Dedifferentiated amniotic fluid mesenchymal stem cell (primary cell): Measurements from ENCODE around the gene ERAP2.
"Not testable (repeated sequence)": the region's sequence is repeated elsewhere in the genome, so short reads cannot be mapped to it uniquely, and the experiment has no call there.

Experiments used
- DNase-seq: peaks from one replicate; pipeline ENCODE4 v3.0.0-alpha.2; 2016; ENCODE audit errors: extremely low spot score

Gene ERAP2

DNA sequence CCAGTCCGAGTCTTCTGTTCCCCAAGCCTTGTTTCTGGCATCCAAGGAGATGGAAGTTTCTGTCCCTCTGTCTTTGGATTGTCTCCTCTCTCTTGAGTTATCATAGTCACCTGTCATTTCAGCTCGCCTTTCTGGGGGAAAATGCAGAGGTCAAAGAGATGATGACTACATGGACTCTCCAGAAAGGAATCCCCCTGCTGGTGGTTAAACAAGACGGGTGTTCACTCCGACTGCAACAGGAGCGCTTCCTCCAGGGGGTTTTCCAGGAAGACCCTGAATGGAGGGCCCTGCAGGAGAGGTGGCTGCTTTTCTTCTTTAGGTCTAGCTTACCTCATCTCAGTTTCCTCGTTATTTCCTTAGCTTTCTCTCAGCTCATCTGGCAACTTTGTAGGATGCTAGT, 25.1 kb downstream of the ERAP2 start:
- no peak for DNase-seq

DNA sequence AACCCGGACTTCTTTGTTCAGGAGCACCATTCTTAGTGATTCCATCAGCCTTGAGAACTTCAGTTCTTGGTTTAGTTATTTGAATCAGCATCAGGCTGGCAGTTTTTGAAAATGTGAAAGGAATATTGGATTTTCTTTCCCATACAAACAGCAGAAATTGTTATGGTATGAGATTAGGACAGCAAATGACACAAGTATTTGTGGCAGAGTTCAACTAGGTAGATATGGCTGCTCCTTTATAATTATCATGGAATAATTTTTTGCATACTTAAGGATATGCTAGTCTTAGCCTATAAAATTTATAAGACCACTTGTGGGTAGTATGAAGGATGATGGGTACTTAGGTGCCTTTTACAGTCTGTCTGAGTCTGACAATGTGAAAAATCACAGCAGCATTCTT, 25.5 kb downstream of the ERAP2 start:
- DNase-seq, result no peak

DNA sequence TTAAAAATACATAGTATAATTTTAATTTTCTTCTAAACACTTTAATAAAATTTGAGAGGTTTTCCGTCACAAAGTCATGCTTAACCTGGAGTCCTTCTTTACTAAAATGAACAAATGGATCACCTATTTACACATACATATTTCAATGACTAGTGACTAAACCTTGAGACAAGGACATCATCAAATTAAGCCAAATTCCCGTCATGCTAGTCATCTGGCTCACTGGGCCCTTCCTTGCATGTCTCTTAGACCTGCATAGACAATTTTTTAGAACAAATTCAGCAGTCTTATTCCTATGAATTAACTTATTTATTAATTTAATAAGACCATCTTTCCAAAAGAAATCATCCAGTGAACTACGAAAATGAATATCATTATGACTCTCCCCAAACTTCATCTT, 26.6 kb downstream of the ERAP2 start:
- no peak for DNase-seq

DNA sequence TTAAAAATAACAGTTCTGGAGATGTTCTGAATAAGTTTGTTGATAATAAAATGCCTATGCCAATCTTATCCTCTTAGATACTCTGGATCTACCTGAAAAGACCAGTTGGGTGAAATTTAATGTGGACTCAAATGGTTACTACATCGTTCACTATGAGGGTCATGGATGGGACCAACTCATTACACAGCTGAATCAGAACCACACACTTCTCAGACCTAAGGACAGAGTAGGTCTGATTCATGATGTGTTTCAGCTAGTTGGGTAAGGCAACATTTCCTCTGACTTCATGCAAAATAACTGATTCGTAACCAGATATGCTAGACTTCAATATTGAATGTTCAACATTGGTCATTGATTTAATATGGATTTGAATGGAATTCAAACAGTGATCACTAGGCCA, 27.0 kb downstream of the ERAP2 start:
- no peak for DNase-seq

DNA sequence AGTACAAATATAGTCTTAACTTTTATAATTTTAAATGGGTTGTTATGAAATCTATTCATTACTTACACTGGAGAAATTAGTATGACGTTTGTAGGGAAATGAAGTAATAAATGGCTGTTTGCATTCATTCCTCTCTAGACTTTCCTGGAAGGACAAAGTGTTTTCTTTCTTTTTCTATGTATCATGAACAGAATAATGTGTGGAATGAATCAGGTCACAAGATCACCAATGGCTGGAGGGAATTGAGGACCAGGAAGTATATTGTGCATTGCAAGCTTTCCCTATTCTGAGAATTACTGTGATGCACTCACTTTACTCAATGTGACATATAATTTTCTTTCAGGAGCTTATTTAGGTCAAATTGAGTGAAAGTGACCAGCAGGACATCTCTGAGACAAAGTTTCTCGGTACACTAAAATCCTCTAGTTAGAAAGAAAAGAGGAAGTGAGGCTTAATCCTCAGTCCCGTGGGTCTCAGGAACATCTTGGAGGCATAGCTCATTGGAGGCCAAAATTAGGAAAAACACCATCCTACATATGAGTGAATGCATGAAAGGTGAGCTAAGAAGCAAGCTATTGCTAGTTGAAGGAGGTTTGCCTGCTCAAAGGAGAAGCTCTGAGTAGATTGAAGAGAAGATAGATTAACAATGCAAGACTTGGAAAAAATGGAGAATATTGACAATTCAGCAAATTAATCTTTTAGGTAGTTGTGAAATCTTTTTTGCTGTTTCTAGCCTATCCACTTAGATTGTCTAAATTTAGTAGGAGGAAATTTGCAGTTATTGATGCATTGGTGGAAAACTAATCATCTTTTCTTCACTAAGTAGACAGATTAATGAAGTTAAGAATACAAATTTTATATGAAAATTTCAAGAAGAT, 28.0 kb downstream of the ERAP2 start:
- DNase-seq, result no peak

DNA sequence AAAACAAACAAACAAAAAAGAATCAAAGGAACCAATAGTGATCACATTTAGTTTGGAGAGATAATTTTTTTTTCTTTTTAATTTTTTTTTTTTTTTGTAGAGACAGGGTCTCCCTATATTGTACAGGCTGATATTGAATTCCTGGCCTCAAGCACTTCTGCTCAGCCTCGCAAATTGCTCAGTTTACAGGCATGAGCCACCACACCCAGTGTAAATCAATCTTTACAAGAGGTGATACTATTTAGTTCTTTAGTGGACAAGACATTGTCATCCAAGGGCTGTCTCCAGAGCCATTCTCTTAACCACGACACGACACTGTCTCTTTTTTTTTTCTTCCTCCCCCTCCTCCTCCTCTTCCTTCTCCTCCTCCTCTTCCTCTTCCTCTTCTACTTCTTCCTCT, 29.6 kb downstream of the ERAP2 start:
- DNase-seq, result no peak

DNA sequence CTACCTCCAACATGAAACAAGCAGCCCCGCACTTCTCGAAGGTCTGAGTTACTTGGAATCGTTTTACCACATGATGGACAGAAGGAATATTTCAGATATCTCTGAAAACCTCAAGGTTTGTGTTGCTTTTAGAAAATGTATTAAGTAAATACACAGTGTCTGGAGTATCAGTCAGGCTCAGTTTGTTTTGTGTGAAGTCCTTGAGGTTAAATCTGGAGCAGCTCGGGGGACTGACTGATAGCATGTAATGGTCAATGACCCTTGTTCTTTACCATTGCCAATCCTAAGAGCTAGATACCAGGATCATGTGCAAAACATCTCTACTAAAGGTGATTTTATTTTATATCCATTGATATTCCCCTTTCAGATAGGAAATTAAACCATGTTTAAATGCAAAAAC, 32.7 kb downstream of the ERAP2 start:
- no peak for DNase-seq

DNA sequence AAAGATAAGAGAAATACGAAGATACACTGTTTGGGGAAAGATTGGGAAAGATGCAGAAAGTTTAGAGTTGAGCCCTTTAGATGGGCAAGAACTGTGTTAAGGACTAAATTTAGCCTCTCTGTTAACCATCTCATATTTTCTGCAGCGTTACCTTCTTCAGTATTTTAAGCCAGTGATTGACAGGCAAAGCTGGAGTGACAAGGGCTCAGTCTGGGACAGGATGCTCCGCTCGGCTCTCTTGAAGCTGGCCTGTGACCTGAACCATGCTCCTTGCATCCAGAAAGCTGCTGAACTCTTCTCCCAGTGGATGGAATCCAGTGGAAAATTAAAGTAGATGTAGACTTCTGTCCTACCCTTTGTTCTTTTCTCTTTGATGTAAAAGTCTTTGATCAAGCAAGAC, 33.1 kb downstream of the ERAP2 start:
- no peak for DNase-seq

DNA sequence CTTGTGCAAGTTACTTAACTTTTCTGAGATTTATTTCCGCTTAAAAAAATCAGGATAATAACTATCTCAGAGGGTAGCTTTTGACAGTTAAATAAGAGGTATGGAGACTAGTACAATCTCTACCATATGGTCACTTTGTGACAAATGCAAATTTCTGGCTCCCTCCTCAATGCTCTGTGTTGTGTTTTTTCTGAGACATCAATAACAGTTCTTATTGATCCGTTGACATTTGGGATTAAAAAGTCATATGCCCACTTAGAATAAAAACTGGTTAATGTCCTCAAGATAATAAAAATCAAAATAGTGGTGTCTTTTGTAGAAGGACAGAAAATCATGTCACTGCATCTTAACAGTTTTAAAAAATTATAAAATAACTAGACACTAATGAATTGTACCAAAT, 34.8 kb downstream of the ERAP2 start:
- DNase-seq, result no peak

DNA sequence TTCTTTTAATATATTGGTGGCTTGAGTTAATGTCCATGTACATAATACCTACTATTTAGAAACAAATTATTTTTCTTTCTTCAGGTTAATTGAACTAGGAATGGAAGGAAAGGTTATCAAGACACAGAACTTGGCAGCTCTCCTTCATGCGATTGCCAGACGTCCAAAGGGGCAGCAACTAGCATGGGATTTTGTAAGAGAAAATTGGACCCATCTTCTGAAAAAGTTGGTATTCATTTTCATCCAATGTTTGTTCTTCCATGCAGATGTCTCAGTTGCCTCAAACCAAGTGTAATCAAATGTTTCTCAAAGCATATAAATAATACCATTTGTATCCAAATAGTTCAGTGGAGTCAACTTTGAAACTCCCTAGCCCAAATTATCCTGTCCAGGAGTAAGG, 36.9 kb downstream of the ERAP2 start:
- no peak for DNase-seq

DNA sequence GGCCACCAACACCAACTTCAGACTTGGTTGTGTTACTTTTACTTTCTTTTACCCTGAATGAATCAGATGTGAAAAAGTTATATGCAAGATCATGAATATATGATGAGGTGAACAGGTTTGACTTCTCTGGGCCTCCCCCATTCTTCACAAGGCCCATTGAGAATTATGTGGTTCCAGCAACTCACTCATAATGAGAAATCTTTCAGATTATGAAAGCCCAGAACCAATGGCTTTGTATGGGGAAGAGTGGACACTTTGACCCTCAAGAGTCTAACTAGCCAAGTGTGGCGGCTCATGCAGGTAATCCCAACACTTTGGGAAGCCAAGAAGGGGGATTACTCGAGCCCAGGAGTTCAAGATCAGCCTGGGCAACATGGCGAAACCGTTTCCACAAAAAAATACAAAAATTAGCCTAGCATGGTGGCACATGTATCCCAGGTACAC, 43.5 kb downstream of the ERAP2 start:
- DNase-seq, result no peak

DNA sequence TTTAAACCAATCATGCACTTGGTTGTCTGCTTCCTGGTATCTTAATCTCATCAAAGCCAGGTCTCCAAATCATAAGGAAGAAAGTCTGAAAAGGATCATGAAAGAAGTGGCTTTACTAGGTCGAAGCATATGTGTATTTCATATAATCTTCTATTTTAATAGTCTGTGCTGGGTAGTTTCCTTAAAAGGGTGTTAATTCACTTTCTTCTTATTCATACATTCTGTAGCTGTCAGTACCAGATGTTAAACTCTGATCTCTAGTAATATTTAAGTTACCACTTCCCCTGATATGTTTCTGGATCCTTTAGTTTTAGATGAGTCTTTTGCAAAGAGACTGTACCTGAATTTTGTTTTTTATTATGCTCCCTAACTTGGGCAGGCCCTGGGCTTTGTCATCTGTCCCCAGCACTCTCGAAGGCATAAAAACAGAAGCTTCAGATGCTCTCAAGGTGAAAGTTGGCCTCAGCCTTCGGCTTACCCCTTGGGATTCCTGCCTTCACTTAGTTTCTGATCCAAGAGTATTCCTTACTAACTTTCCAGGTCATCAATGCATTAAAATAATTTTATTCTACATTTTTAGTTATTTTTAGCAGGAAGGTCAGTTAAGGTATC, 44.5 kb downstream of the ERAP2 start:
- DNase-seq, result no peak

DNA sequence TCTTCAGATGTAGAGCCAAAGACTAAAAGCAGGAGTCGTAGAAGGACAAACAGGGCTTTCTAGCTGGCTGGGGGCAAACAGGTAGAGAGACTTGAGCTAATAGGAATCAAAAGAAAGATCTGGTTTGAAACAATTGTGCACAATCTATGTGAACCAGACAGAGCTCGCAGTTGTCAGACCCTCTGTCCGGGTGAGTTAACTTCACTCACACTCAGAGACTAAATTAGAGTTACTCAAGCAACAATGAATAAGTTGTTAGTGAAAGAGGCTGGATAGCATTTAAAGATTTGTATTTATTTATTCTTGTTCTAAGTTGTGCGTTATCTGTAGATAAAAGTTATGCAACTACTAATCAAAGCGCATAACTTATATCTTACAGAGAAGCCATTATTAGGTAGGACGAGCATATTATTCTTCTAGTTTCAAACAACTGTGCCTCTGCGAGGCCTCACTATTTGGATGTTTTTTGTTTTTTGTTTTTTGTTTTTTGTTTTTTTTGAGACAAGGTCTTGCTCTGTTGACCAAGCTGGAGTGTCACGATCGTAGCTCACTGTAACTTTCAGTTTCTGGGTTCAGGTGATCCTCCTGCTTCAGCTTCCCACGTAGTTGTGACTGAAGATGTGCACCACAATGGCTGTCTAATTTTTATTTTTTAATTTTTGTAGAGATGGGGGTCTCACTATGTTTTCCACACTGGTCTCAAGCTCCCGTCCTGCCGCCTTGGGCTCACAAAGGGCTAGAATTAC, 46.4 kb downstream of the ERAP2 start:
- DNase-seq, result no peak

DNA sequence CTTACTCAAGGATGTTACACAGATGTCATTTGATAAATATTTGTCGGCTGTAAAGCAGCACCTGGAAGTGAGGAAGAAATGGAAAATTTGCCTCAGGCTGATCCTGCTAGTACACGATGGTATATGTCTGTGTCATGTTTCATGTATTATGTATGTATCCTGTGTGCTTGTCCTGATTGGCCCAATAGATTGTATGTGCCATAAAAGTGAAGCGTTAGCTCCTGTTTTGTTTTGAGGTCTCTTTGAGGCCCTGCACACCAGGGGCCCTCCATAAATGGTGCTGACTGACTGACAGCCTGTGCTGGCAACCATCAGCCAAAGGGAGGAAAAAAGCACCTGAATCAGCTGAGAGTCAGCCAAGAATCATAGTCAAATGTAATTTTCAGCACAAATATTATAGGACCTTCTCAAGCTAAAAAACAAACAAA, 47.7 kb downstream of the ERAP2 start:
- no peak for DNase-seq

DNA sequence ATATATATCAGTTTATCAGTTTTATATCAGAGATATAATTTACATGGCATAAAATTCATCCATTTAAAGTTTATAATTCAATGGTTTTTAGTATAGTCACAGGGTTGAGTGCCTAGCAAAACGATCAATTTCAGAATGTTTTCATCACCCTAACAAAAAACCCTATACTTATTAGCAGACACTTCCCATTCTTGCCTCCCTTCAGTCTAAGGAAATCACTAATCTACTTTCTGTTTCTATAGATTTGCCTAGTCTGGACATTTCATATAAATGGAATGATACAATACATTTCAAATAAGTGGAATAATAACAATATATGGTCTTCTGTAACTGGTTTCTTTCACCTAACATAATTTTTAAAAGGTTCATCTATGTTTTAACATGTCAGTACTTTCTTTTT, 50.0 kb downstream of the ERAP2 start:
- DNase-seq, result no peak

DNA sequence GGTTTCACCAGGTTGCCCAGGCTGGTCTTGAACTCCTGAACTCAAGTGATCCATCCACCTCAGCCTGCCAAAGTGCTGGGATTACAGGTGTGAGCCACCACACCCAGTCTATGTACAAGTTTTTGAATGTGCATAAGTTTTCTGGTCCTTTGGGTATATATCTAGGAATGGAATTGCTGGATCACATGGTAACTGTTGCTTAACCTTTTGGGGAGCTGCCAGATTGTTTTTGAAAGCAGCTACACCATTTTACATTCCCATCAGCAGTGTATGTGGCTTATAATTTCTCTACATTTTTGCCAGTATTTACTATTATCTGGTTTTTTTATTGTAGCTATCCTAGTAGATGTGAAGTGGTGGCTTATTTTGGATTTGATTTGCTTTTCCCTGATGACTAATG, 50.7 kb downstream of the ERAP2 start:
- no peak for DNase-seq

DNA sequence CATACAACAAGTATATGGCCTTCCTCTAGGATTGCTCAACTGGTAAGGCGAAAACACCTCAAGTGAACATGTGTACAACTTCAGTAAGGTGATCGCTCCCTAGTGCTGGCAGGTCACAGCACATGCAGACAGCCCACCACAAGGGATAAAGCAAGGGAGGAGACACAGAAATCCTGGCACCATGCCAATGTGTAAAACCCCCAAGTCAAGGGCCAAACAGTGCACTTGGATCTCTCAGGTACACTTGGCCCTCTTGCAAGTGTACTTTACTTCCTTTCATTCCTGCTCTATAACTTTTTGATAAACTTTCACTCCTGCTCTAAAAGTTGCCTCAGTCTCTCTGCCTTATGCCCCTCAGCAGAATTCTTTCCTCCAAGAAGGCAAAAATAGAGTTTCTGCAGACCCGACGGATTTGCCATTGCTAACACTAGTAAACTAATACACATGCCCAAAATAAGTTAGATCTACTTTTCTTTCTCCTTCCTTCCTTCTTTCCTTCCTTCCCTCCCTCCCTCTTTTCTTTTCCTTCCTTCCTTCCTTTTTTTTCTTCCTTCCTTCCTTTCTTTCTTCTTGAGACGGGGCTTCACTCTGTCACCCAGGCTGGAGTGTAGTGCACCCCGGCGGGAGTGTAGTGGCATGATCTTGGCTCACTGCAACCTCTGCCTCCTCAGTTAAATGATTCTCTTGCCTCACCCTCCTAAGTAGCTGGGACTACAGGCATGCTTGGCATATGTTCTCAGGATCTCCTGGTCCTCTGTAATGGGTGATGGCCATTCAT, 52.8 kb downstream of the ERAP2 start:
- no peak for DNase-seq

DNA sequence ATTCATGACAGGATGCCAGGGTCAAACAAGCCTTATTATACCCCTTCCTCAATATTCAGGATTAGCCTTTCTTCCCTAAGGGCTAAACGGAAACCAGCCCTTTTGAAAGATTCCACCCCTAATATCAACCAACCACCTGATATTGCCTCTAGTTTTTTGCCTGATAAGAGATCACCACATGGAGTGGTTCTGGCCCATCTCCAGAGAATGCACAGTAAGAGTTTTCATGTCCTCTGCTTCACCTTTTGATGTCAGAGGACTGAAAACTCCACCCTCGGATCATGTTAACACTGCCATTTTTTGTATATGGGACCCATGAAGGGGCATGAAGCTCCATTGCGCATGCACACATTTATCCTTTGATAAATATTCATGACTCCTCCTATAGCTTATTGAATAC, 53.8 kb downstream of the ERAP2 start:
- no peak for DNase-seq

DNA sequence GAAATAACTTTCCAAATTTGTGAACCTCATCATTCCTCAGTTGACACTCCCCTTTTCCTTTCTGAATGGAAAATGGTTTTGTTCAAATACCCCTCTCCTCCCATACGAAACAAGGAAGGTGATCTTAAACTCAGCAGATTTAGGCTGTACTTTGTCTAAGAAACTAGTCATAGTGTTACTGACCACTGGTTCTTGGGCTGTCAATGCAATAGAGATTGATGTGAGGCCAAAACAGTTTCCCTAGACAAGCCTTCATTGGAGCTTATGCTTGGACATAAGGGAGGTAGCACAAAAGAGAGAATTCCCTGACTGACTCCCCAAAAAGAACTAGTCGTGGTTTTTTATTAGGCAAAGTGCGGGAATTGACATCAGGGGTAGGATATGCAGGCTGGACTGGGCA, 54.3 kb downstream of the ERAP2 start:
- DNase-seq, result no peak

DNA sequence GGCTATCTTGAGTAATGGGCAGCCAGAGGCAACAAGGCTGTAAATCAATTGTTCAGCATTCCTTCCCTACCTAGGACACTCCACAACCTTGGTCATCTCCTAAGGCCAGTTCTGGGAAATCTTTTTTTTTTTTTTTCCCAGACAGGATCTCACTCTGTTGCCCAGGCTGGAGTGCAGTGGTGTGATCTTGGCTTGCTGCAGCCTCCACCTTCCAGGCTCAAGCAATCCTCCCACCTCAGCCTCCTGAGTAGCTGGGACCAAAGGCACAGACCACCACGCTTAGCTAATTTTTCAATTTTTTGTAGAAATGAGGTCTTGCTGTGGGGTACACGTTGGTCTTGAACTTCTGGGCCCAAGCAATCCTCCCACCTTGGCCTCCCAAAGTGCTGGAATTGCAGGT, 54.7 kb downstream of the ERAP2 start:
- not testable (repeated sequence) for DNase-seq

DNA sequence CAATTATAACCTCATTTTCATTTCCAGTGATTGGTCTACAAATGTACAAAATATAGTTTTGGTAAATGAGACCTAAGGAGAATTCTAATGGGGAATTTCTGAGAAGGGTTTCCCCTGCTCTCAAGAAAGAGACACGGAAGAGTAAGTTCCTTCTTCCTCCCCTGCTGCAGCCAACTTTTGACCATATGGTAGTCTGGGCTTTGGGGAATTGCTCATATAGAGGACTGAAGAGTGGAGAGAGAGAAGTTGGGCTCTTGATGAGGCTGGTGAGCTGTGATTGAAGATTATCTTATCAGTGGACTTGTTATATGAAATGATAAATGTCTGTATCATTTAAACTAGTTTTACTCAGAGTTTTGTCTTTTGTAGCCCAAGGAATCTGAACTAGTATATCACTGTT, 55.3 kb downstream of the ERAP2 start:
- DNase-seq, result no peak

DNA sequence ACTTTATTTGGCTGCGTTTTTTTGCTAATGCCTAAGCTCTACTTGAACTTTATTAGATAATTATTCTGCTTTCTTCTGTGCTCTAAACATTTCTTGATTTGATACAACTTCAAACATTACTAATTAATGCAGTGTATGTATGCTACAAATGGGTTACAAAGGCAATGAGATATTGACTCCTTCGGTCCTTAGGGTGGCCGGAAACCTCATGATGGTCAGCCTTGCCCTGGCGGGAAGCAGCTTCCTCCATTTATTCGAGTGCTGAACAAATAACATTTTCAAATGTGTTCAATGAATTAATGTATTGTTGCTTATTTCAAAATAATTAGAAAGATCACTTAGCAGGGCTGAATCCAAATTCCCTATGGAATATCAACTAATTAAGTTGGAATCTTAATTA, 55.7 kb downstream of the ERAP2 start:
- DNase-seq, result no peak
